Gastroesophageal sphincter (tissue), 4 donors: ENCODE results near the gene IGFBP7. TPM values are rescaled to one million over a fixed set of nuclear protein-coding genes. Genes with fewer than 3 reads are reported as not detected.

Experiments
- ATAC-seq: fragments of 150-250 bp; one replicate; pipeline ENCODE4 v1.9.1; 2016; ENCODE audit warnings: mild to moderate bottlenecking, moderate library complexity
- H3K27ac ChIP-seq, 4 donors: fragments of 200-600 bp; sonication (generic) in 3 of 4; 1 replicate in 3 of 4; 2 replicates in 1 of 4; pipeline ENCODE4 v1.5.1; 2016 to 2019
- H3K27me3 ChIP-seq: fragments of 200-600 bp; sonication (generic); one replicate; pipeline ENCODE4 v1.5.1; 2019
- H3K36me3 ChIP-seq, 2 donors: fragments of 200-600 bp; sonication (generic); one replicate each; pipeline ENCODE4 v1.5.1; 2019; ENCODE audit warnings: control low read depth in 1 of 2
- H3K4me1 ChIP-seq, 3 donors: fragments of 200-600 bp; sonication (generic); 1 replicate in 2 of 3; 2 replicates in 1 of 3; pipeline ENCODE4 v1.5.1; 2016 to 2019; ENCODE audit warnings: control low read depth in 2 of 3
- H3K4me3 ChIP-seq, 2 donors: fragments of 200-600 bp; sonication (generic); one replicate each; pipeline ENCODE4 v1.5.1; 2019; ENCODE audit warnings: mild to moderate bottlenecking in 1 of 2, moderate library complexity in 1 of 2
- H3K9me3 ChIP-seq, 3 donors: fragments of 200-600 bp; sonication (generic); one replicate each; pipeline ENCODE4 v1.5.1; 2017 to 2019; ENCODE audit warnings: control low read depth in 2 of 3
- CTCF ChIP-seq, 4 experiments: fragments of 200-600 bp in 2 of 4; fragments of 450-650 bp in 2 of 4; sonication (generic) in 1 of 4; IDR thresholded peaks; one replicate each; pipeline ENCODE4 v1.5.1; 2017 to 2019; ENCODE audit warnings: antibody characterized with exemption in 4 of 4, mild to moderate bottlenecking in 2 of 4, moderate library complexity in 2 of 4
- EP300 ChIP-seq: sonication (generic); formaldehyde crosslinking; IDR thresholded peaks from one replicate; pipeline ENCODE4 v1.6.1; 2017; ENCODE audit warnings: antibody characterized with exemption, mild to moderate bottlenecking
- POLR2A ChIP-seq, 2 donors: fragments of 450-650 bp; IDR thresholded peaks; one replicate each; pipeline ENCODE4 v1.6.1; 2017; ENCODE audit warnings: antibody characterized with exemption in 2 of 2, mild to moderate bottlenecking in 2 of 2, moderate library complexity in 1 of 2
- POLR2AphosphoS5 ChIP-seq: sonication (generic); formaldehyde crosslinking; IDR thresholded peaks from one replicate; pipeline ENCODE4 v1.6.1; 2017; ENCODE audit warnings: antibody characterized with exemption
- WGBS, 2 donors: methylation state at CpG; one replicate each; pipeline ENCODE4 v1.1.5; 2018; ENCODE audit warnings: low coverage in 1 of 2; 5-methylcytosine and 5-hydroxymethylcytosine counted together
- total RNA-seq, 4 donors: library from RNA; depleted of rRNA; stranded (reverse); fragments of >200 nt; gene quantifications; one replicate each; pipeline ENCODE4 v1.1.0, GENCODE V29; 2016

IGFBP7 gene
- total RNA-seq, 4 donors from 2014 or later: 478 to 876 (median 798) TPM

DNA sequence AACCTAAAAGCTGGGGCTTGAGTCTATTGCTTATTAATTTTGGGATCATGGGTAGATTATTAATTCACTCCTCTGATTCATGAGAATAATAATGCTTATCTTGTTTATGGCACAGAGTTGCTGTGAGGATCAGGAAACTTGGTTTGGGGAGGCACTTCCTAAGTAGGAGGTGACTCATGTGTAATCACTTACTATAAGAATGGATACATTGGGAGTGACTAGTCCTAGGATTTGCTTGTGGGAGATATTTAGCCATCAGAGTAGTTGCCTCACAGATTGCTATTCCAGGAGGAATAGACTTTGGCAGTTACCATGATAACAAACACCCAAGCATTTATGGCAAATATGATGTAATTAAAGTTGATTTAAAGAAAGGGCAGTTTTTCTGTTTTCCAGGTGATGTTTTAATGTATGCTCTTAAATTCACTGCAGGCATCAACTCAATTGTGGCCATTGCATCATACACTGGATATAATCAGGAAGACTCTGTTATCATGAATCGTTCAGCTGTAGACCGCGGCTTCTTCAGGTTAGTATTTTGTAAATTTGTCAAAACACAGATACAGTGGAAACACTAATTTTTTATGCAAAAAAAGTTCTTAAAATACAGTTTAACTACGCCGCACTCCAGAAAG is 89.6 kb downstream of the IGFBP7 start:
- Histone ChIP-seq H3K4me3 (no peak overlapping the region), H3K4me1 (no peaks in the 10 kb centered on the region), H3K27me3 (no peaks in the 10 kb centered on the region), H3K36me3 (peaks cover 7 to 99% of the 10 kb centered on the region in 2 donors), H3K27ac (peak overlapping the region in 1 of 4 donors; percentile 39), H3K9me3 (no peaks in the 10 kb centered on the region)
- TF ChIP-seq POLR2A (IDR thresholded peaks at IDR 0.05) (no peak), EP300 (no peak), CTCF (IDR thresholded peaks at IDR 0.05) (no peak), POLR2AphosphoS5 (no peak)
- no peak for ATAC-seq
- WGBS, 2 donors: 99 to 100% methylated on average over 5 of the region's 5 CpGs

DNA sequence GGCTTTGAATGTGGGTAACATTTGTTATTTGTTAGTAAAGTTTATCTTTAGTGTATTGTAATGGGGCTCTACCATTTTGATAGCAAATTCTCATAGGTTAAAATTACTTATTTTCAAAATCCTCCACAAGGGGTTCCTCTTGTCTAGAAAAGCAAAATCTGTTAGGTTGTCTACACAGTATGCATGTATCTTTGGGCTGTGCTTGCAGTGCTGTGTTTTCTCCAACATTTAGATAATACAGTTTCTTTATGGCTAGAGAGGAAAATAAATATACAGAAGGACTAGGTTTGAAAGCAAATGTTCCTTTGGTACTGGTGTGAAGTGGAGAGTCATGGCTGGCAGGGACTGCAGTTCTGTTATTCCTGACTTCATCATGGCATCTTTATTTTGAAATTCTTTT is 91.2 kb downstream of the IGFBP7 start:
- no peak overlapping the region for H3K27ac ChIP-seq
- TF ChIP-seq EP300 (no peak), POLR2AphosphoS5 (no peak), CTCF (IDR thresholded peaks at IDR 0.05) (peak in 1 of 4 experiments; percentile 8), POLR2A (IDR thresholded peaks at IDR 0.05) (no peak)
- H3K4me3 ChIP-seq: no peak overlapping the region
- no peaks in the 10 kb centered on the region for H3K9me3 ChIP-seq
- H3K4me1 ChIP-seq: no peaks in the 10 kb centered on the region
- ATAC-seq: no peak
- H3K36me3 ChIP-seq: peaks cover 7 to 99% of the 10 kb centered on the region in 2 donors
- H3K27me3 ChIP-seq: no peaks in the 10 kb centered on the region

GRCh38 chr4:57013543-57014120 is 96.6 kb downstream of the IGFBP7 start:
- TF ChIP-seq EP300 (no peak), CTCF (IDR thresholded peaks at IDR 0.05) (no peak), POLR2A (IDR thresholded peaks at IDR 0.05) (no peak)
- WGBS, 2 donors: 69 to 75% methylated on average over 4 of the region's 4 CpGs
- Histone ChIP-seq H3K27ac (no peak overlapping the region), H3K27me3 (no peaks in the 10 kb centered on the region), H3K9me3 (no peaks in the 10 kb centered on the region), H3K36me3 (peaks cover 0 to 99% of the 10 kb centered on the region in 2 donors), H3K4me1 (no peaks in the 10 kb centered on the region), H3K4me3 (no peak overlapping the region)
- no peak for ATAC-seq

GRCh38 chr4:56999751-57000150 is 110.4 kb downstream of the IGFBP7 start:
- 95 to 100% methylated on average over 1 of the region's 1 CpG for WGBS, 2 donors
- H3K9me3 ChIP-seq: no peaks in the 10 kb centered on the region
- peaks cover 7 to 14% (median 9%) of the 10 kb centered on the region in 3 donors for H3K4me1 ChIP-seq
- ATAC-seq: no peak
- no peak overlapping the region for H3K27ac ChIP-seq
- H3K36me3 ChIP-seq: peaks cover 0 to 91% of the 10 kb centered on the region in 2 donors
- no peak for TF ChIP-seq EP300
- no peak for TF ChIP-seq CTCF (IDR thresholded peaks at IDR 0.05)
- no peak overlapping the region for H3K4me3 ChIP-seq
- no peaks in the 10 kb centered on the region for H3K27me3 ChIP-seq

- TF ChIP-seq POLR2AphosphoS5: peak; percentile 36
- no peak for TF ChIP-seq CTCF (IDR thresholded peaks at IDR 0.05)
- TF ChIP-seq EP300: no peak
- TF ChIP-seq POLR2A (IDR thresholded peaks at IDR 0.05): no peak
- Histone ChIP-seq H3K27ac (peak overlapping the region; percentile 30 to 68 (median 62)), H3K27me3 (no peaks in the 10 kb centered on the region), H3K4me1 (peaks cover 7 to 14% (median 9%) of the 10 kb centered on the region in 3 donors), H3K9me3 (no peaks in the 10 kb centered on the region), H3K36me3 (peaks cover 6 to 94% of the 10 kb centered on the region in 2 donors), H3K4me3 (no peak overlapping the region)
- WGBS, 2 donors: 18% methylated on average over 5 of the region's 7 CpGs
- peak; percentile 77 for ATAC-seq
Measured at GRCh38 chr4:56995525-56995924, 114.7 kb downstream of the IGFBP7 start.
